CD4-positive, alpha-beta T cell (primary cell): ENCODE measurements around the gene STK24. TPM values are rescaled to one million over a fixed set of nuclear protein-coding genes. Genes with fewer than 3 reads are reported as not detected.

Experiments used
- ATAC-seq: fragments of 200-7000 bp; cut with Tn5 transposase; one replicate; pipeline ENCODE4 v1.10.0; 2022; ENCODE audit warnings: mild to moderate bottlenecking; ENCODE audit not compliant: poor library complexity
- CTCF ChIA-PET: fragments of 350-600 bp; sonication (Branson Sonifier 250); formaldehyde crosslinking; loops from one replicate; lab custom pipeline; 2021; ENCODE audit warnings: antibody characterized with exemption, inconsistent platforms; lab: Charles Lee
- POLR2A ChIA-PET: fragments of 350-600 bp; sonication (Branson Sonifier 250); formaldehyde crosslinking; loops from one replicate; lab custom pipeline; 2021; ENCODE audit warnings: antibody characterized with exemption, inconsistent platforms; lab: Charles Lee
- DNase-seq, 14 experiments: peaks; one replicate each; pipeline ENCODE4 v3.0.0-alpha.2; 2013 to 2020; ENCODE audit warnings: mixed read lengths in 2 of 14
- H3K27ac ChIP-seq, 2 donors: one replicate each; pipeline versions ENCODE4 v1.5.1 to v1.7.0; 2013; ENCODE audit warnings: low read length in 2 of 2, low read depth in 1 of 2, mild to moderate bottlenecking in 1 of 2
- H3K27me3 ChIP-seq, 2 experiments: 1 replicate in 1 of 2; 2 replicates in 1 of 2; pipeline versions ENCODE4 v1.6.1 to v1.7.0; 2013; ENCODE audit warnings: low read length in 2 of 2, control low read depth in 1 of 2, mild to moderate bottlenecking in 1 of 2, moderate library complexity in 1 of 2; ENCODE audit not compliant: insufficient read depth in 2 of 2, control insufficient read depth in 1 of 2
- H3K36me3 ChIP-seq: one replicate; pipeline ENCODE4 v1.6.1; 2013; ENCODE audit warnings: low read length, control low read depth; ENCODE audit not compliant: insufficient read depth
- H3K4me1 ChIP-seq: one replicate; pipeline ENCODE4 v1.6.1; 2013; ENCODE audit warnings: low read length, control low read depth; ENCODE audit not compliant: insufficient read depth
- H3K4me3 ChIP-seq: one replicate; pipeline ENCODE4 v1.5.1; 2013; ENCODE audit warnings: mild to moderate bottlenecking, low read length, moderate library complexity
- H3K9me3 ChIP-seq, 2 experiments: 1 replicate in 1 of 2; 2 replicates in 1 of 2; pipeline versions ENCODE4 v1.6.1 to v1.7.0; 2013; ENCODE audit warnings: low read length in 2 of 2, mild to moderate bottlenecking in 2 of 2, control low read depth in 1 of 2, moderate library complexity in 1 of 2; ENCODE audit not compliant: control insufficient read depth in 1 of 2, insufficient read depth in 1 of 2
- H3K27ac Mint-ChIP-seq: one replicate; pipeline ENCODE4 v1.8.0; 2020; ENCODE audit warnings: mixed read lengths
- H3K27me3 Mint-ChIP-seq: one replicate; pipeline ENCODE4 v1.8.0; 2021; ENCODE audit warnings: mixed read lengths
- H3K36me3 Mint-ChIP-seq: one replicate; pipeline ENCODE4 v1.8.0; 2021; ENCODE audit warnings: low read depth, mixed read lengths
- H3K4me1 Mint-ChIP-seq: one replicate; pipeline ENCODE4 v1.8.0; 2021; ENCODE audit warnings: low read depth, mixed read lengths
- H3K4me3 Mint-ChIP-seq: one replicate; pipeline ENCODE4 v1.8.0; 2020; ENCODE audit warnings: mild to moderate bottlenecking, mixed read lengths
- H3K9me3 Mint-ChIP-seq: one replicate; pipeline ENCODE4 v1.8.0; 2020; ENCODE audit warnings: mixed read lengths
- intact Hi-C, 2 experiments: fragments of 100-400 bp; cut with DNase I in 1 of 2; cut with micrococcal nuclease in 1 of 2; formaldehyde crosslinking; loops; one replicate each; pipeline versions ENCODE4 v1.15.1 to v1.9.0; 2023 to 2025; cut with DNase I, micrococcal nuclease
- total RNA-seq, 174 experiments: library from RNA in 2 of 174; stranded (reverse) in 2 of 174; gene quantifications; one replicate each; pipeline ENCODE4 v1.2.3 and lab custom pipeline; 2021 to 2026
- TF ChIP-seq, protein P1 (sequence below): fragments of 200-600 bp; IDR thresholded peaks from one replicate; pipeline ENCODE4 v1.8.0; 2022; ENCODE audit warnings: antibody characterized with exemption, mild to moderate bottlenecking

STK24 gene
- total RNA-seq, 2 experiments from 2014 or later, result 82.3 to 85.2 TPM

DNA sequence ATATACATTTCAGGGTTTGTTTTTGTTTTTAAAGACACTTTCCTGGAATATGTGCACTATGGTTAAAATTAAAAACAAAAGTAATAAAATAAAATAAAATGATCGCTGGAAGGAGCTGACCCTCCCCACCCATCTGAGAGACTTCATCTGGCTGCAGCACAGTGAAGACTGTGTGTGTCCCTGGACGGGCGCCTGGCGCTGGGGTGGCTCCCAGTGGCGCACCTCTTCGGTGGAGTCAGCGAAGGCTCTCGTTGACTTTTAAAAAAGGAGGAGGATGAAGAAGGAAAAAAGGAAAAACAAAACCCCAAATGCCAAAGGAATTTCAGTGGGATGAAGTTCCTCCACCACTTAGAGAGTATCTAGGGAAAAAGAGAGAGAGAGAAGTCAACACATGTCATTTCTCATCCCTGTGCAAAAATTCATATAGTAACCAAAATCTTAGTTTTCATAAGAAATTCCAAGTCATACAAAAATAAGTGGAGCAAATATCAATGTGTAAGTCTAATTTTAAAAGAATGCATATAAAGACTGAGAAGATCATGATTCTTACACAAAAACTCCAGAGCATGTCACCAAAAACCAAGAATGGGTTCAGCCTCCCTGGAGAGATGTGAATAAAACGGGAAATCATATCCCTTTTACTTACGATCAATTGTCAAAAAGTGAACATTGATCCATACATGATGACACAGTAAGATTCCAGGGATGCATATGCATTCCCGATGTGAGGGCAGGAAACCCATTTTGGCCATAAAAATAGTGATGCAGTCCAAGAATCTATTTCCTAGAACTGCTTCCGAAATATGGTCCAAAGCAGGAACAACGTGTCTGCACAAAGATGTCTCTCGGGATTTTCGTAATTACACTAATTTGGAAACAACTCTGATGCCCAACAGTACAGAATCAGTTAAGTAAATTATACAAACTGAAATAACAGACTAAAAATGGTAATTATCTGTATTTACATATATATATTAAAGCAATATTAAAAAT, 123.8 kb downstream of the STK24 start:
- CTCF ChIA-PET, result no interaction called here
- intact Hi-C loops, result no loop called here
- DNase-seq, result no peak

DNA sequence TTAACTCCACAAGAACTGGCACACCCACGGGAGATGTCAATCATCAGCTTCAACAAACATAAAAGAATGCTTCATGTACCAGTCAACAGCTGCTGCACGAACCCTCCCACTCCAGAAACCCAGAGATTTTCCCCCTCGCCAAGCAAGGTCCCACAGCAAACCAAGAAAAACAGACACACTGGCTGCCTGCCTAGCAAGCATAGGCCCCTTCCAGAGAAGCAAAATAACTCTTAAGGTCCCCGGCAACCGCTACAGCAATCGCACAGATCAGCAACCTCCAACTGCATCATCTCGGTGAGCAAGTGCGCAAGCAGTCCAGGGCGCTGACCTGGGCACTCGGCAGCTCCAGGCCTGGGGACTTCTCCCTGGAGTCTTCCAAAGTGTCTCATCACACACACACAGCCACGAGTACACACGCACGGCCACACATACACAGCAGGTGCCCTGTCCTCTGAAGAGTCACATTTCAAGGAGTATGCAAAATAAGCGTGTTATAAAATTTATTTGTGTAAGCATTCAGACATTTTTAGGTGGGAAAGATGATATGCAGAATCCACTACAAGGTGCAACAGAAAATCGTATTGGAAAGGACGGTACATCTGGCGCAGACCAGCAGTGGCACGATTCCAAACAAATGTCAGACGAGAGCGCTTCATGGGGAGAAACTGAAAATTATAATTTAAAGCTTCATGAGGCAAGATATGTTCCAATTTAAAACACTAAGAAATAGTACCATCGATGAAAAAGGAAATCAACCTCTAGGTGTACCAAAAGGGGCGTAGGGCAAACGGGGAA, 125.0 kb downstream of the STK24 start:
- H3K36me3 Mint-ChIP-seq, result peaks cover 87% of the 10 kb centered on the region
- no peak overlapping the region for H3K27ac ChIP-seq
- no peak overlapping the region for H3K4me3 Mint-ChIP-seq
- ATAC-seq, result no peak
- ChIA-PET POLR2A (interaction anchor here (1.2 kb wide), 1 partner anchor 202 kb away, joined by 3 read pairs; no protein-coding TSS in a partner anchor), CTCF (interaction anchor here (0.8 to 1.8 kb wide), 2 partner anchors 15 to 388 kb away, joined by 3 to 4 read pairs; no protein-coding TSS in a partner anchor)
- H3K27ac Mint-ChIP-seq, result peak overlapping the region; percentile 77
- no peaks in the 10 kb centered on the region for H3K27me3 ChIP-seq
- peaks cover 69% of the 10 kb centered on the region for H3K36me3 ChIP-seq
- peaks cover 13% of the 10 kb centered on the region for H3K4me1 ChIP-seq
- no peaks in the 10 kb centered on the region for H3K9me3 ChIP-seq
- DNase-seq, result no peak
- TF ChIP-seq, protein P1, sequence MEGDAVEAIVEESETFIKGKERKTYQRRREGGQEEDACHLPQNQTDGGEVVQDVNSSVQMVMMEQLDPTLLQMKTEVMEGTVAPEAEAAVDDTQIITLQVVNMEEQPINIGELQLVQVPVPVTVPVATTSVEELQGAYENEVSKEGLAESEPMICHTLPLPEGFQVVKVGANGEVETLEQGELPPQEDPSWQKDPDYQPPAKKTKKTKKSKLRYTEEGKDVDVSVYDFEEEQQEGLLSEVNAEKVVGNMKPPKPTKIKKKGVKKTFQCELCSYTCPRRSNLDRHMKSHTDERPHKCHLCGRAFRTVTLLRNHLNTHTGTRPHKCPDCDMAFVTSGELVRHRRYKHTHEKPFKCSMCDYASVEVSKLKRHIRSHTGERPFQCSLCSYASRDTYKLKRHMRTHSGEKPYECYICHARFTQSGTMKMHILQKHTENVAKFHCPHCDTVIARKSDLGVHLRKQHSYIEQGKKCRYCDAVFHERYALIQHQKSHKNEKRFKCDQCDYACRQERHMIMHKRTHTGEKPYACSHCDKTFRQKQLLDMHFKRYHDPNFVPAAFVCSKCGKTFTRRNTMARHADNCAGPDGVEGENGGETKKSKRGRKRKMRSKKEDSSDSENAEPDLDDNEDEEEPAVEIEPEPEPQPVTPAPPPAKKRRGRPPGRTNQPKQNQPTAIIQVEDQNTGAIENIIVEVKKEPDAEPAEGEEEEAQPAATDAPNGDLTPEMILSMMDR, result no peak
- H3K4me1 Mint-ChIP-seq, result peaks cover 34% of the 10 kb centered on the region
- no peaks in the 10 kb centered on the region for H3K27me3 Mint-ChIP-seq
- intact Hi-C loops, result no loop called here
- no peak overlapping the region for H3K4me3 ChIP-seq
- no peaks in the 10 kb centered on the region for H3K9me3 Mint-ChIP-seq

More for the DNA sequence above, 123.8 kb downstream of the STK24 start:
- no peak overlapping the region for H3K4me3 Mint-ChIP-seq
- H3K9me3 Mint-ChIP-seq, result no peaks in the 10 kb centered on the region
- Histone ChIP-seq H3K27me3 (no peaks in the 10 kb centered on the region), H3K27ac (no peak overlapping the region), H3K4me3 (no peak overlapping the region), H3K36me3 (peaks cover 76% of the 10 kb centered on the region), H3K9me3 (no peaks in the 10 kb centered on the region), H3K4me1 (peaks cover 13% of the 10 kb centered on the region)
- peak overlapping the region; percentile 77 for H3K27ac Mint-ChIP-seq
- POLR2A ChIA-PET, result no interaction called here
- ATAC-seq, result no peak
- peaks cover 34% of the 10 kb centered on the region for H3K4me1 Mint-ChIP-seq
- peaks cover 88% of the 10 kb centered on the region for H3K36me3 Mint-ChIP-seq
- H3K27me3 Mint-ChIP-seq, result no peaks in the 10 kb centered on the region
- TF ChIP-seq, protein P1, result no peak

DNA sequence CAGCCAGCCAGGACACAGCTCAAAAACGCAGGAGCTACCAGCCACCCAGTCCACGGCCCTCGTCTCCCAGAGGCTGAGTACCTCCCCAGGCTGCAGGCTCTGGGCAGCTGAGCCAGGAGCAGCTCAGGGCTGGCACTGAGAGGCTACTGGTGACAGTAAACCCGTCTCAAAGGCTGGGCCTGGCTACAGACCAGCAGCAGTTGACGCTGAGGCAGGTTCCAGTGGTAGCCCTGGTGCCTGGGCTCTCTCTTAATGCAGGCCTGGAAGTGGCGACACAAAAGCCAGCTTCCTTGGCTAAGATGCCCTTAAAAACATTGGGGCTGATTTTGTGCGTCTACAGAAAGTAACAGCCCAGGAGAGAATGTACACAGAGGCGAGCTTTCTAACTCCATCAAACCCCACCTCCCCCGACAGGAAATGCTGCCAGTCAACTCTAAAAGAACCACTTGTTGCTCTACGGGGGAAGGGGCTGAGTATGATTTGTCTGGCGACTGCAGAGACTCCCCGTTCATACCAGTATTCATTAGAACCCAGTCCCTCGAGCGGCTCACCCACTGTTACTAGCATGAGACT, 126.3 kb downstream of the STK24 start:
- Histone ChIP-seq H3K27ac (peak overlapping the region; percentile 1 to 47), H3K4me1 (peaks cover 15% of the 10 kb centered on the region), H3K36me3 (peaks cover 57% of the 10 kb centered on the region), H3K4me3 (no peak overlapping the region), H3K27me3 (no peaks in the 10 kb centered on the region), H3K9me3 (no peaks in the 10 kb centered on the region)
- TF ChIP-seq, protein P1, result no peak
- peaks cover 35% of the 10 kb centered on the region for H3K4me1 Mint-ChIP-seq
- H3K36me3 Mint-ChIP-seq, result peaks cover 75% of the 10 kb centered on the region
- no peaks in the 10 kb centered on the region for H3K9me3 Mint-ChIP-seq
- intact Hi-C loops, result no loop called here
- peak in 4 of 14 experiments; percentile 16 to 53 (median 20) for DNase-seq
- POLR2A ChIA-PET, result interaction anchor here (0.6 to 1.2 kb wide), 3 partner anchors 122 to 203 kb away, joined by 3 read pairs; no protein-coding TSS in a partner anchor
- no peak overlapping the region for H3K4me3 Mint-ChIP-seq
- CTCF ChIA-PET, result interaction anchor here (0.8 to 1.8 kb wide), 4 partner anchors 17 to 389 kb away, joined by 3 to 6 read pairs (median 4); no protein-coding TSS in a partner anchor
- ATAC-seq, result peak; percentile 78
- no peaks in the 10 kb centered on the region for H3K27me3 Mint-ChIP-seq
- peak overlapping the region; percentile 77 for H3K27ac Mint-ChIP-seq
